Measurements from ENCODE around the gene WNK3.
"Not testable (repeated sequence)": the region's sequence is repeated elsewhere in the genome, so short reads cannot be mapped to it uniquely, and the experiment has no call there.

GRCh38 chrX:54337383-54337782, 20.5 kb downstream of the WNK3 start:
- TF ChIP-seq CTCF (conservative IDR thresholded peaks at IDR 0.05; ENCODE audit: low read depth, low read length); EZH2 (IDR thresholded peaks at IDR 0.05; ENCODE audit: borderline replicate concordance, low read depth, low read length, poor library complexity, severe bottlenecking): not testable (repeated sequence)
